HEK293 (cell line): ENCODE measurements around the gene RNF31.

Source experiments
- CTCF ChIP-seq: fragments of 450-650 bp; formaldehyde crosslinking; IDR thresholded peaks from 2 replicates; pipeline ENCODE4 v1.5.1; 2016; ENCODE audit warnings: missing biosample characterization, missing genetic modification characterization
- PRDM10 ChIP-seq: fragments of 450-650 bp; formaldehyde crosslinking; IDR thresholded peaks from 2 replicates; pipeline ENCODE4 v1.5.1; 2016; ENCODE audit warnings: missing biosample characterization, missing genetic modification characterization
- RBAK ChIP-seq: fragments of 450-650 bp; formaldehyde crosslinking; IDR thresholded peaks from 2 replicates; pipeline ENCODE4 v1.5.1; 2016; ENCODE audit warnings: missing biosample characterization, missing genetic modification characterization
- ZBTB1 ChIP-seq: fragments of 450-650 bp; formaldehyde crosslinking; IDR thresholded peaks from 2 replicates; pipeline ENCODE4 v1.5.1; 2016; ENCODE audit warnings: missing biosample characterization, missing genetic modification characterization
- ZBTB21 ChIP-seq: fragments of 450-650 bp; formaldehyde crosslinking; IDR thresholded peaks from 2 replicates; pipeline ENCODE4 v1.5.1; 2017; ENCODE audit warnings: missing biosample characterization, missing genetic modification characterization
- ZNF274 ChIP-seq, 2 experiments: fragments of 200-500 bp in 1 of 2; fragments of 450-650 bp in 1 of 2; sonication (Bioruptor generic) in 1 of 2; formaldehyde crosslinking in 1 of 2; IDR thresholded peaks; 2 replicates each; pipeline versions ENCODE4 v1.5.1 to v1.6.1; 2014 to 2016; ENCODE audit warnings: borderline replicate concordance in 1 of 2, inconsistent platforms in 1 of 2, low read length in 1 of 2, missing biosample characterization in 1 of 2, missing genetic modification characterization in 1 of 2
- ZNF280D ChIP-seq: fragments of 450-650 bp; formaldehyde crosslinking; IDR thresholded peaks from 2 replicates; pipeline ENCODE4 v1.5.1; 2016; ENCODE audit warnings: missing biosample characterization, missing genetic modification characterization

GRCh38 chr14:24138396-24139271 is 8.7 kb upstream of the RNF31 start:
- TF ChIP-seq ZNF280D (tag by site-specific recombination), result no peak
- no peak for TF ChIP-seq ZBTB1
- no peak for TF ChIP-seq CTCF
- no peak for TF ChIP-seq ZBTB21 (tag by site-specific recombination)
- no peak for TF ChIP-seq ZNF274 (IDR thresholded peaks at IDR 0.05; ENCODE audit: low read length)
- TF ChIP-seq ZNF274 (tag by site-specific recombination; IDR thresholded peaks at IDR 0.05; ENCODE audit: borderline replicate concordance), result no peak
- no peak for TF ChIP-seq RBAK
- TF ChIP-seq PRDM10 (tag by site-specific recombination), result no peak
